IMR-90 (cell line): ENCODE data around the gene LRRC1. TPM values are rescaled to one million over a fixed set of nuclear protein-coding genes. Genes with fewer than 3 reads are reported as not detected.

Experiments used
- ATAC-seq: fragments of 200-7000 bp; cut with Tn5 transposase; 2 replicates; pipeline ENCODE4 v1.9.1; 2020; ENCODE audit warnings: low read depth, mild to moderate bottlenecking, moderate library complexity
- BruUV-seq: library from RNA; stranded (reverse); fragments of 400-500 nt; replicated peaks from 2 replicates; lab custom pipeline; 2021; lab: Mats Ljungman, UMichigan
- CTCF ChIA-PET: fragments of 300-600 bp; formaldehyde crosslinking; extraction: SDS; loops from one replicate; lab custom pipeline; 2021; ENCODE audit warnings: antibody characterized with exemption; lab: Yijun Ruan, JAX
- POLR2A ChIA-PET: fragments of 300-600 bp; sonication (Branson Sonifier 250); formaldehyde crosslinking; loops from one replicate; lab custom pipeline; 2022; ENCODE audit warnings: antibody characterized with exemption; ENCODE audit not compliant: unreplicated experiment; lab: Charles Lee
- DNase-seq: peaks from one replicate; pipeline ENCODE4 v3.0.0; 2013
- H2AFZ ChIP-seq: replicated peaks from 2 replicates; pipeline ENCODE3; 2013; ENCODE audit warnings: low read length, mild to moderate bottlenecking; ENCODE audit not compliant: poor library complexity
- H2AK5ac ChIP-seq: 2 replicates; pipeline ENCODE4 v1.6.1; 2013; ENCODE audit warnings: low read depth, low read length, inconsistent platforms
- H2AK9ac ChIP-seq: replicated peaks from 2 replicates; pipeline ENCODE3; 2013; ENCODE audit warnings: mild to moderate bottlenecking, low read depth, low read length, moderate library complexity; ENCODE audit not compliant: poor library complexity
- H2BK120ac ChIP-seq: 2 replicates; pipeline ENCODE4 v1.6.1; 2013; ENCODE audit warnings: low read depth, low read length, inconsistent platforms
- H2BK15ac ChIP-seq: 3 replicates; pipeline ENCODE4 v1.6.1; 2013; ENCODE audit warnings: low read depth, low read length, inconsistent platforms
- H2BK20ac ChIP-seq: 2 replicates; pipeline ENCODE4 v1.6.1; 2013; ENCODE audit warnings: low read depth, mild to moderate bottlenecking, inconsistent platforms, low read length, moderate library complexity
- H2BK5ac ChIP-seq: 2 replicates; pipeline ENCODE4 v1.6.1; 2013; ENCODE audit warnings: mild to moderate bottlenecking, low read depth, low read length, inconsistent platforms; ENCODE audit not compliant: poor library complexity, severe bottlenecking
- H3K14ac ChIP-seq: replicated peaks from 2 replicates; pipeline ENCODE4 v1.6.1; 2013; ENCODE audit warnings: low read depth, low read length, inconsistent platforms
- H3K18ac ChIP-seq: 2 replicates; pipeline ENCODE4 v1.6.1; 2013; ENCODE audit warnings: low read depth, low read length, control low read depth
- H3K23ac ChIP-seq: 2 replicates; pipeline ENCODE4 v1.6.1; 2013; ENCODE audit warnings: low read depth, low read length, inconsistent platforms
- H3K27ac ChIP-seq: 2 replicates; pipeline ENCODE4 v1.5.1; 2013; ENCODE audit warnings: mild to moderate bottlenecking, control low read depth, low read length; ENCODE audit not compliant: insufficient read depth
- H3K27me3 ChIP-seq: 2 replicates; pipeline ENCODE4 v1.6.1; 2013; ENCODE audit warnings: low read length; ENCODE audit not compliant: control insufficient read depth, insufficient read depth
- H3K36me3 ChIP-seq: 2 replicates; pipeline ENCODE4 v1.6.1; 2013; ENCODE audit warnings: low read length, mixed read lengths; ENCODE audit not compliant: control insufficient read depth, insufficient read depth
- H3K4ac ChIP-seq: 2 replicates; pipeline ENCODE4 v1.6.1; 2013; ENCODE audit warnings: low read depth, low read length, inconsistent platforms
- H3K4me1 ChIP-seq: 2 replicates; pipeline ENCODE4 v1.6.1; 2013; ENCODE audit warnings: low read length, mixed read lengths; ENCODE audit not compliant: control insufficient read depth, insufficient read depth
- H3K4me2 ChIP-seq: 2 replicates; pipeline ENCODE4 v1.6.1; 2013; ENCODE audit warnings: low read depth, mild to moderate bottlenecking, control low read depth, low read length, moderate library complexity
- H3K4me3 ChIP-seq: 2 replicates; pipeline ENCODE4 v1.5.1; 2013; ENCODE audit warnings: low read depth, mild to moderate bottlenecking, control low read depth, low read length, moderate library complexity; ENCODE audit not compliant: insufficient read depth
- H3K56ac ChIP-seq: 2 replicates; pipeline ENCODE4 v1.6.1; 2013; ENCODE audit warnings: low read length, inconsistent platforms; ENCODE audit not compliant: insufficient read depth; ENCODE audit errors: extremely low read depth
- H3K79me1 ChIP-seq, 2 experiments: 2 replicates each; pipeline ENCODE4 v1.6.1; 2013; ENCODE audit warnings: low read length in 2 of 2, inconsistent platforms in 1 of 2, low read depth in 1 of 2
- H3K9ac ChIP-seq: 2 replicates; pipeline ENCODE4 v1.6.1; 2013; ENCODE audit warnings: low read depth, low read length, control low read depth
- H3K9me1 ChIP-seq: 2 replicates; pipeline ENCODE4 v1.6.1; 2013; ENCODE audit warnings: low read length, inconsistent platforms; ENCODE audit not compliant: insufficient read depth
- H3K9me3 ChIP-seq: 2 replicates; pipeline ENCODE4 v1.6.1; 2013; ENCODE audit warnings: low read length; ENCODE audit not compliant: control insufficient read depth, insufficient read depth
- H4K20me1 ChIP-seq: 2 replicates; pipeline ENCODE4 v1.6.1; 2013; ENCODE audit warnings: low read length, inconsistent platforms; ENCODE audit not compliant: insufficient read depth
- H4K5ac ChIP-seq: 2 replicates; pipeline ENCODE4 v1.6.1; 2013; ENCODE audit warnings: mild to moderate bottlenecking, low read depth, low read length, control low read depth
- H4K8ac ChIP-seq, 2 experiments: 2 replicates each; pipeline ENCODE4 v1.6.1; 2013; ENCODE audit warnings: low read depth in 2 of 2, low read length in 2 of 2, control low read depth in 1 of 2, inconsistent platforms in 1 of 2
- H4K91ac ChIP-seq: 2 replicates; pipeline ENCODE4 v1.6.1; 2013; ENCODE audit warnings: low read depth, low read length, inconsistent platforms; ENCODE audit not compliant: insufficient read depth
- FOS ChIP-seq: fragments of 150-350 bp; IDR thresholded peaks from 2 replicates; pipeline ENCODE4 v1.6.1; 2016; ENCODE audit warnings: low read depth, low read length
- RCOR1 ChIP-seq: IDR thresholded peaks from 2 replicates; pipeline ENCODE4 v1.6.1; 2012; ENCODE audit warnings: mild to moderate bottlenecking, low read length, improper control_type of control experiment; ENCODE audit not compliant: insufficient replicate concordance
- WGBS, 2 experiments: methylation state at CpG; one replicate each; pipeline versions ENCODE4 v1.1.5 to v1.1.7; 2013; ENCODE audit warnings: missing lambda C conversion rate in 2 of 2; ENCODE audit not compliant: insufficient read length in 1 of 2; ENCODE audit errors: extremely low coverage in 2 of 2; 5-methylcytosine and 5-hydroxymethylcytosine counted together
- dilution Hi-C: fragments of 300-500 bp; cut with HindIII; formaldehyde crosslinking; loops from one replicate; pipeline ENCODE4 v1.14.3; 2018; ENCODE audit warnings: low sequenced_read_pairs; ENCODE audit not compliant: unreplicated experiment
- in situ Hi-C: fragments of 300-500 bp; cut with MboI; formaldehyde crosslinking; loops from 3 replicates; pipeline ENCODE4 v1.14.3; 2019; ENCODE audit warnings: low sequenced_read_pairs, inconsistent platforms, mixed read lengths
- intact Hi-C: fragments of 100-400 bp; cut with micrococcal nuclease; formaldehyde crosslinking; loops from 2 replicates; pipeline ENCODE4 v1.10.0; 2022
- polyA plus RNA-seq, 3 experiments: library from polyadenylated mRNA; depleted of rRNA; stranded (reverse); fragments of >200 nt; gene quantifications; 2 replicates each; pipeline ENCODE4 v1.2.3, GENCODE V29; 2012; ENCODE audit warnings: low replicate concordance in 1 of 3
- total RNA-seq: library from RNA; depleted of rRNA; stranded (reverse); fragments of >200 nt; gene quantifications from 2 replicates; pipeline ENCODE4 v1.2.3, GENCODE V29; 2012

LRRC1 gene
- total and polyA plus RNA-seq, 2 of the 4 experiments (the other 2 are of a cell fraction) = 5.1 to 6.1 TPM

GRCh38 chr6:53888931-53889330 lies 94.1 kb downstream of the LRRC1 start:
- Histone ChIP-seq H2AK9ac (no peak overlapping the region), H2BK120ac (no peak overlapping the region), H3K4ac (no peak overlapping the region), H4K20me1 (no peaks in the 10 kb centered on the region; the same call in 1 of the 2 replicates), H3K14ac (no peak overlapping the region), H3K36me3 (no peaks in the 10 kb centered on the region), H3K27ac (no peak overlapping the region), H3K9ac (no peak overlapping the region), H3K18ac (no peak overlapping the region), H3K4me3 (no peak overlapping the region), H2BK5ac (no peak overlapping the region), H3K79me1 (0 out of 4 replicates have a peak, but pooled peaks cover 0 to 5% of the 10 kb centered on the region in 2 experiments), H2AFZ (no peak overlapping the region), H4K5ac (no peak overlapping the region), H4K8ac (no peak overlapping the region), H4K91ac (no peak overlapping the region), H3K23ac (no peak overlapping the region), H3K4me1 (peaks cover 3% of the 10 kb centered on the region), H2BK15ac (no peak overlapping the region), H2BK20ac (no peak overlapping the region), H2AK5ac (no peak overlapping the region), H3K9me3 (no peaks in the 10 kb centered on the region), H3K9me1 (peaks cover 3% of the 10 kb centered on the region), H3K27me3 (no peaks in the 10 kb centered on the region), H3K4me2 (peak overlapping the region; percentile 55; the same call in 1 of the 2 replicates), H3K56ac (no peak overlapping the region)
- no TSS peak for BruUV-seq
- in situ Hi-C loops (no loop called here), dilution Hi-C loops (no loop called here), intact Hi-C loops (no loop called here)
- no CpG with 5 or more reads among the region's 1 CpG for WGBS, 2 experiments
- peak; percentile 75 for ATAC-seq
- peak; percentile 53 for DNase-seq
- CTCF ChIA-PET = interaction anchor here (0.6 kb wide), 1 partner anchor 9 kb away, joined by 3 read pairs; no protein-coding TSS in a partner anchor
- POLR2A ChIA-PET = no interaction called here
- TF ChIP-seq RCOR1 (no peak), FOS (peak; percentile 22; the same call in 1 of the 2 replicates)
